ENCODE data around the gene CITED4.

- peak; percentile 86 for TF ChIP-seq ZNF121 (CRISPR knock-in tag; conservative IDR thresholded peaks at IDR 0.05)
- no peak for TF ChIP-seq ARID4B (CRISPR knock-in tag; IDR thresholded peaks at IDR 0.05)
- no peak for TF ChIP-seq PATZ1 (CRISPR knock-in tag; IDR thresholded peaks at IDR 0.05; ENCODE audit: borderline replicate concordance)
- TF ChIP-seq CREB1 (IDR thresholded peaks at IDR 0.05): no peak
- TF ChIP-seq CREB1 (CRISPR knock-in tag; IDR thresholded peaks at IDR 0.05): no peak
- TF ChIP-seq ATF3 (IDR thresholded peaks at IDR 0.05): no peak
- TF ChIP-seq ATF3 (CRISPR knock-in tag; conservative IDR thresholded peaks at IDR 0.05): no peak
- TF ChIP-seq NR2C1 (IDR thresholded peaks at IDR 0.05): no peak
- TF ChIP-seq NR2C1 (tag; IDR thresholded peaks at IDR 0.05): no peak
These were observed 47.1 kb upstream of the CITED4 start for GRCh38 chr1:40909281-40909680.

Measured in K562 (cell line).